H1 (cell line): ENCODE results near the gene STX7. TPM values are rescaled to one million over a fixed set of nuclear protein-coding genes. Genes with fewer than 3 reads are reported as not detected.

Experiments used
- CTCF ChIA-PET: fragments of 300-600 bp; sonication (Branson Sonifier 250); formaldehyde crosslinking; loops from one replicate; lab custom pipeline; 2021; ENCODE audit not compliant: partially characterized antibody; lab: Charles Lee
- POLR2A ChIA-PET: fragments of 300-600 bp; sonication (Branson Sonifier 250); formaldehyde crosslinking; loops from one replicate; lab custom pipeline; 2021; ENCODE audit warnings: inconsistent platforms; ENCODE audit not compliant: partially characterized antibody; lab: Charles Lee
- DNase-seq, 2 experiments: peaks; one replicate each; pipeline versions ENCODE4 v3.0.0 to v3.0.0-alpha.2; 2010 to 2022; ENCODE audit warnings: low spot score in 2 of 2, low read depth in 1 of 2, mixed read lengths in 1 of 2
- FAIRE-seq: peaks from 2 replicates; lab custom pipeline; 2011; peaks lifted over from hg19 to GRCh38; lab: Jason Lieb, UNC
- H2AFZ ChIP-seq: 2 replicates; pipeline ENCODE4 v1.8.1; 2012; ENCODE audit warnings: low read length, inconsistent platforms
- H2AK5ac ChIP-seq: 2 replicates; pipeline ENCODE4 v1.6.1; 2013; ENCODE audit warnings: low read depth, low read length
- H2BK120ac ChIP-seq: replicated peaks from 2 replicates; pipeline ENCODE3; 2013; ENCODE audit warnings: low read depth, low read length, inconsistent platforms
- H2BK12ac ChIP-seq: 2 replicates; pipeline ENCODE4 v1.6.1; 2013; ENCODE audit warnings: low read depth, low read length
- H2BK15ac ChIP-seq: 2 replicates; pipeline ENCODE4 v1.6.1; 2013; ENCODE audit warnings: low read length
- H2BK20ac ChIP-seq: 2 replicates; pipeline ENCODE4 v1.6.1; 2013; ENCODE audit warnings: low read length
- H2BK5ac ChIP-seq: 2 replicates; pipeline ENCODE4 v1.6.1; 2013; ENCODE audit warnings: low read depth, low read length
- H3K14ac ChIP-seq: 2 replicates; pipeline ENCODE4 v1.6.1; 2013; ENCODE audit warnings: inconsistent platforms; ENCODE audit not compliant: insufficient read length
- H3K18ac ChIP-seq: 2 replicates; pipeline ENCODE4 v1.6.1; 2013; ENCODE audit warnings: low read length; ENCODE audit errors: extremely low read depth
- H3K23ac ChIP-seq: 2 replicates; pipeline ENCODE4 v1.6.1; 2013; ENCODE audit warnings: inconsistent platforms; ENCODE audit not compliant: insufficient read length
- H3K23me2 ChIP-seq: 2 replicates; pipeline ENCODE4 v1.6.1; 2013; ENCODE audit warnings: low read depth, low read length
- H3K27ac ChIP-seq: 2 replicates; pipeline ENCODE4 v1.6.1; 2011; ENCODE audit warnings: low read depth, low read length, inconsistent platforms
- H3K27me3 ChIP-seq, 4 experiments: replicated peaks in 1 of 4; 1 replicate in 1 of 4; 2 replicates in 3 of 4; pipeline versions ENCODE4 v1.6.1 to v1.8.1; 2011 to 2013; ENCODE audit warnings: low read length in 3 of 4, mild to moderate bottlenecking in 3 of 4, inconsistent platforms in 2 of 4, mixed read lengths in 2 of 4, moderate library complexity in 1 of 4; ENCODE audit not compliant: control insufficient read depth in 3 of 4, insufficient read depth in 3 of 4; ENCODE audit errors: extremely low read depth in 1 of 4
- H3K36me3 ChIP-seq, 4 experiments: 2 replicates each; pipeline versions ENCODE4 v1.6.1 to v1.8.1; 2011 to 2013; ENCODE audit warnings: mild to moderate bottlenecking in 4 of 4, low read length in 3 of 4, moderate library complexity in 2 of 4, control low read depth in 1 of 4, inconsistent platforms in 1 of 4; ENCODE audit not compliant: insufficient read depth in 4 of 4, control insufficient read depth in 2 of 4
- H3K4ac ChIP-seq: replicated peaks from 2 replicates; pipeline ENCODE3; 2013; ENCODE audit warnings: low read length, low read depth, mixed read lengths, inconsistent platforms; ENCODE audit not compliant: insufficient read length
- H3K4me1 ChIP-seq, 4 experiments: replicated peaks in 1 of 4; 1 replicate in 1 of 4; 2 replicates in 3 of 4; pipeline versions ENCODE4 v1.6.1 to v1.8.1; 2011 to 2013; ENCODE audit warnings: low read length in 3 of 4, inconsistent platforms in 2 of 4, mixed read lengths in 1 of 4; ENCODE audit not compliant: insufficient read depth in 4 of 4, control insufficient read depth in 3 of 4
- H3K4me2 ChIP-seq, 2 experiments: 2 replicates each; pipeline versions ENCODE4 v1.6.1 to v1.8.1; 2011 to 2013; ENCODE audit warnings: low read depth in 2 of 2, low read length in 2 of 2, control low read depth in 1 of 2, inconsistent platforms in 1 of 2, mild to moderate bottlenecking in 1 of 2; ENCODE audit not compliant: insufficient read depth in 1 of 2
- H3K4me3 ChIP-seq, 4 experiments: fragments of 200-600, 300-600 bp in 1 of 4; sonication (generic), shearing (Covaris generic), sonication (Bioruptor Twin) in 1 of 4; 2 replicates each; pipeline versions ENCODE4 v1.5.1 to v1.8.1; 2011 to 2016; ENCODE audit warnings: low read length in 4 of 4, low read depth in 3 of 4, control low read depth in 2 of 4, inconsistent platforms in 2 of 4, mild to moderate bottlenecking in 2 of 4, mixed read lengths in 1 of 4, moderate library complexity in 1 of 4; ENCODE audit not compliant: insufficient read depth in 2 of 4; ENCODE audit errors: extremely low read depth in 1 of 4
- H3K56ac ChIP-seq: replicated peaks from 2 replicates; pipeline ENCODE3; 2013; ENCODE audit warnings: low read depth, mild to moderate bottlenecking, mixed read lengths, low read length, inconsistent platforms; ENCODE audit not compliant: insufficient read length
- H3K79me1 ChIP-seq: 2 replicates; pipeline ENCODE4 v1.6.1; 2013; ENCODE audit warnings: low read depth, low read length, control low read depth
- H3K79me2 ChIP-seq, 2 experiments: 2 replicates each; pipeline versions ENCODE4 v1.6.1 to v1.8.1; 2012 to 2013; ENCODE audit warnings: low read length in 2 of 2, mild to moderate bottlenecking in 2 of 2, inconsistent platforms in 1 of 2; ENCODE audit not compliant: insufficient read depth in 2 of 2, control insufficient read depth in 1 of 2
- H3K9ac ChIP-seq, 4 experiments: replicated peaks in 1 of 4; 1 replicate in 1 of 4; 2 replicates in 3 of 4; pipeline versions ENCODE4 v1.6.1 to v1.8.1; 2011 to 2013; ENCODE audit warnings: low read depth in 3 of 4, low read length in 3 of 4, control low read depth in 2 of 4, mild to moderate bottlenecking in 2 of 4, moderate library complexity in 2 of 4, inconsistent platforms in 1 of 4; ENCODE audit errors: extremely low read depth in 1 of 4
- H3K9me3 ChIP-seq, 2 experiments: 2 replicates each; pipeline versions ENCODE4 v1.6.1 to v1.8.1; 2012 to 2013; ENCODE audit warnings: mild to moderate bottlenecking in 2 of 2, moderate library complexity in 2 of 2, control low read depth in 1 of 2, inconsistent platforms in 1 of 2, low read depth in 1 of 2, low read length in 1 of 2, mixed read lengths in 1 of 2; ENCODE audit not compliant: insufficient read depth in 2 of 2
- H4K20me1 ChIP-seq, 2 experiments: replicated peaks in 1 of 2; 2 replicates each; pipeline versions ENCODE3 to v1.8.1; 2011 to 2013; ENCODE audit warnings: inconsistent platforms in 2 of 2, low read length in 2 of 2, mild to moderate bottlenecking in 1 of 2; ENCODE audit not compliant: insufficient read depth in 2 of 2, control insufficient read depth in 1 of 2
- H4K5ac ChIP-seq: 2 replicates; pipeline ENCODE4 v1.6.1; 2013; ENCODE audit warnings: low read length, low read depth, mixed read lengths, inconsistent platforms; ENCODE audit not compliant: insufficient read length
- H4K8ac ChIP-seq: 2 replicates; pipeline ENCODE4 v1.8.0; 2013; ENCODE audit warnings: mild to moderate bottlenecking, moderate library complexity, low read length, inconsistent platforms; ENCODE audit not compliant: insufficient read depth; ENCODE audit errors: extremely low read depth
- H4K91ac ChIP-seq: replicated peaks from 2 replicates; pipeline ENCODE3; 2013; ENCODE audit warnings: low read length, mixed read lengths, inconsistent platforms; ENCODE audit not compliant: insufficient read length
- ATF3 ChIP-seq: IDR thresholded peaks from 2 replicates; pipeline ENCODE4 v1.6.1; 2011; ENCODE audit warnings: low read depth, mild to moderate bottlenecking, low read length; ENCODE audit not compliant: insufficient read depth
- CBX8 ChIP-seq: fragments of 300-800, 300-1000 bp; sonication (generic); IDR thresholded peaks from 2 replicates; pipeline ENCODE4 v1.7.1; 2016; ENCODE audit warnings: low read depth, low read length, borderline replicate concordance
- FOSL1 ChIP-seq: IDR thresholded peaks from 2 replicates; pipeline ENCODE4 v1.6.1; 2011; ENCODE audit warnings: mild to moderate bottlenecking, low read depth, low read length, moderate library complexity; ENCODE audit not compliant: insufficient read depth
- HDAC6 ChIP-seq: IDR thresholded peaks from one replicate; pipeline ENCODE4 v1.7.1; 2012; ENCODE audit warnings: low read depth, mild to moderate bottlenecking, inconsistent platforms, low read length, moderate library complexity
- KDM1A ChIP-seq: fragments of 200-600, 300-600 bp; sonication (generic); IDR thresholded peaks from 2 replicates; pipeline ENCODE4 v1.7.1; 2016; ENCODE audit warnings: mild to moderate bottlenecking, low read length, borderline replicate concordance
- KDM5A ChIP-seq: fragments of 200-600 bp; IDR thresholded peaks from 2 replicates; pipeline ENCODE4 v1.7.1; 2012; ENCODE audit warnings: mild to moderate bottlenecking, low read length, inconsistent platforms, mixed read lengths
- POLR2AphosphoS5 ChIP-seq: IDR thresholded peaks from 2 replicates; pipeline ENCODE4 v1.6.1; 2011; ENCODE audit warnings: low read depth, low read length
- SIX5 ChIP-seq: IDR thresholded peaks from 2 replicates; pipeline ENCODE4 v1.6.1; 2011; ENCODE audit warnings: mild to moderate bottlenecking, low read depth, low read length
- SP1 ChIP-seq: IDR thresholded peaks from 2 replicates; pipeline ENCODE4 v1.6.1; 2011; ENCODE audit warnings: low read depth, low read length
- SP2 ChIP-seq: IDR thresholded peaks from 2 replicates; pipeline ENCODE4 v1.6.1; 2012; ENCODE audit warnings: mild to moderate bottlenecking, low read length, inconsistent platforms
- TEAD4 ChIP-seq: IDR thresholded peaks from 2 replicates; pipeline ENCODE4 v1.6.1; 2012; ENCODE audit warnings: low read depth, low read length, inconsistent platforms, mixed read lengths
- ZNF274 ChIP-seq: IDR thresholded peaks from 2 replicates; pipeline ENCODE4 v1.7.0; 2012; ENCODE audit warnings: low read length, borderline replicate concordance; ENCODE audit errors: extremely low read depth
- WGBS, 2 experiments: shearing (Covaris generic) in 1 of 2; methylation state at CpG; one replicate each; pipeline versions ENCODE4 v1.1.6 to v1.1.7; 2013 to 2015; ENCODE audit warnings: low lambda C conversion rate in 2 of 2, mixed read lengths in 2 of 2, inconsistent platforms in 1 of 2, low coverage in 1 of 2, missing lambda C conversion rate in 1 of 2; ENCODE audit not compliant: insufficient replicate concordance in 2 of 2, insufficient coverage in 1 of 2, insufficient read length in 1 of 2; ENCODE audit errors: extremely low coverage in 1 of 2, missing lambda C conversion rate in 1 of 2; 5-methylcytosine and 5-hydroxymethylcytosine counted together
- polyA plus RNA-seq, 7 experiments: library from polyadenylated mRNA; depleted of rRNA in 3 of 7; stranded (reverse) in 5 of 7; unstranded in 2 of 7; fragments of >200 nt in 5 of 7; fragments of 200-250 nt in 2 of 7; gene quantifications; 1 replicate in 5 of 7; 2 replicates in 1 of 7; 4 replicates in 1 of 7; pipeline versions ENCODE4 v1.2.1 to v1.2.3, GENCODE V29; 2011 to 2013; ENCODE audit warnings: missing spikeins in 2 of 7, mixed read lengths in 2 of 7
- total RNA-seq: library from RNA; stranded (reverse); fragmentation: NEBNext Ultra II Directional; extraction: Animal tissue kit (Norgen Biotek cat#: 25700); gene quantifications from 2 replicates; pipeline ENCODE4 v1.2.1, GENCODE V29; 2021

STX7 gene
- total and polyA plus RNA-seq, 2 of the 8 experiments (the other 6 are each of a cell fraction or from before 2014, with no cell fraction given): 5.7 to 27.9 TPM

GRCh38 chr6:132400883-132401617, 111.9 kb downstream of the STX7 start, which contains the start of gene MOXD1:
Gene MOXD1, minus strand, starts transcription at chr6:132401475. Its CDS starts 49 bp downstream, at chr6:132401426.
- Histone ChIP-seq H2BK15ac (no peak within 1 kb of the TSS), H3K4me3 (peak within 1 kb of the TSS; percentile 63 to 79 (median 69)), H3K23me2 (peaks cover 12% of the 10 kb centered on the region), H4K8ac (peak within 1 kb of the TSS; percentile 71), H3K56ac (no peak within 1 kb of the TSS), H3K27ac (no peak within 1 kb of the TSS), H2AFZ (peak within 1 kb of the TSS; percentile 97), H2BK5ac (no peak within 1 kb of the TSS; the same call in 1 of the 2 replicates), H2BK12ac (0 out of 2 replicates have a peak within 1 kb of the TSS, but pooled peaks have one; percentile 29), H4K5ac (no peak within 1 kb of the TSS), H3K9me3 (no peaks in the 10 kb centered on the region; a peak in 1 of 4 replicates), H3K18ac (peak within 1 kb of the TSS; percentile 29; the same call in 1 of the 2 replicates), H3K27me3 (peaks cover 6 to 43% (median 34%) of the 10 kb centered on the region in 4 experiments), H4K91ac (no peak within 1 kb of the TSS), H2AK5ac (no peak within 1 kb of the TSS), H4K20me1 (no peaks in the 10 kb centered on the region), H3K4me2 (peak within 1 kb of the TSS; percentile 79 to 89), H3K9ac (peak within 1 kb of the TSS; percentile 31 to 84 (median 62)), H3K4me1 (no peaks in the 10 kb centered on the region; a peak in 2 of 7 replicates), H2BK20ac (no peak within 1 kb of the TSS), H3K79me1 (no peaks in the 10 kb centered on the region), H3K79me2 (no peaks in the 10 kb centered on the region), H3K14ac (no peak within 1 kb of the TSS), H2BK120ac (no peak within 1 kb of the TSS), H3K23ac (no peak within 1 kb of the TSS), H3K4ac (no peak within 1 kb of the TSS), H3K36me3 (no peaks in the 10 kb centered on the region)
- ChIA-PET POLR2A (interaction anchor here (1.0 kb wide), 1 partner anchor 8 kb away, joined by 3 read pairs; no protein-coding TSS in a partner anchor), CTCF (interaction anchor here (1.1 kb wide), 1 partner anchor 22 kb away, joined by 3 read pairs; no protein-coding TSS in a partner anchor)
- DNase-seq (peak in 1 of 2 experiments; percentile 83), FAIRE-seq (no peak)
- WGBS, 2 experiments: 2% methylated on average over 46 of the region's 87 CpGs; no CpG with 5 or more reads in 1 of the 2 experiments
- TF ChIP-seq TEAD4 (no peak), SP1 (no peak), SIX5 (no peak), POLR2AphosphoS5 (no peak), KDM5A (no peak), ZNF274 (no peak), CBX8 (no peak), HDAC6 (no peak), KDM1A (no peak), ATF3 (no peak), SP2 (no peak), FOSL1 (no peak)
